Activated T-helper 1 cell treated with anti-CD3 and anti-CD28 coated beads, Interleukin-2, amount 50 U/mL, for 16 hours (primary cell): ENCODE data around the gene ETAA1.
A peak's percentile ranks its signal among the peaks of the same experiment; 100 is the strongest.

Experiments used
- DNase-seq, 2 donors: peaks; one replicate each; pipeline ENCODE4 v3.0.0-alpha.2; 2020; ENCODE audit warnings: low read depth in 1 of 2, low spot score in 1 of 2

Gene ETAA1

DNA sequence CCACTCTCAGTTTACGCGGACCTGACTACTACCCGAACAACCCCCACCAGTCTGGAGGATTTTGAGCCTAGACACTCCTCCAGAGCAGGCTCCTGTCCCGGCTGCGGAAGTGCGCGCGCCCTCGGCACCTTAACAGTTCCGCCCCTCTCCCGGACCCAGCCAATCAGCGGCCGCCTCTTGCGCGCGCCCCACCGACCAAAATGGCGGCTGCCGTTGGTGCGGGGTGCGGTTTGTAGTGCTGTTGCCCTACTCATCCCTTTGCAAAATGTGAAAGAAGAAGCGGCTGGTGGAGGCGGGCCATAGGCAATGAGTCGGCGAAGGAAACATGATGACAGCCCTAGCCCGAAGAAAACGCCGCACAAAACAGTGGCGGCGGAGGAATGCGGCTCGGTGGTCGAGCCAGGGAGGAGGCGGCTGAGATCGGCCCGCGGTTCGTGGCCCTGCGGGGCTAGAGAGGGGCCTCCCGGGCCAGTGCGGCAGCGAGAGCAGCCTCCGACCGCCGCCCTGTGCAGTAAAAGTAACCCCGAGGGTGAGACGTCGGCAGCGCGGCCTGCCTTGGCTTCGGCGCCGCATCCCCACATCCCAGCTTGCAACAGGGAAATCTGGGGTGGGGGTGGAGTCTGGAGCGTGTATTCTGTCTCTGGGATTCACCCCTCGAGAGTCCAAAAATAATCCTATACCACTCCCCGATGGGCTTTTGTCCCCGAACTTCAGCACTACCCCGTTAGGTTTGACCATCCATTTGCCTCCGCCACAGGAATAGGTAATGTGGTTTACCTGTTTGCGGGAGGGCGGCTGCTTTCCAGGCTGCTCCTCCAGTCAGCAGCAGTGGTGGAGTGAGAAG is at the start of gene ETAA1:
Gene ETAA1 (plus strand): TSS at position 191 of the 844 bp plus-strand sequence. CDS start 116 bp downstream, at position 307.
- DNase-seq, result peak; percentile 87 to 88

DNA sequence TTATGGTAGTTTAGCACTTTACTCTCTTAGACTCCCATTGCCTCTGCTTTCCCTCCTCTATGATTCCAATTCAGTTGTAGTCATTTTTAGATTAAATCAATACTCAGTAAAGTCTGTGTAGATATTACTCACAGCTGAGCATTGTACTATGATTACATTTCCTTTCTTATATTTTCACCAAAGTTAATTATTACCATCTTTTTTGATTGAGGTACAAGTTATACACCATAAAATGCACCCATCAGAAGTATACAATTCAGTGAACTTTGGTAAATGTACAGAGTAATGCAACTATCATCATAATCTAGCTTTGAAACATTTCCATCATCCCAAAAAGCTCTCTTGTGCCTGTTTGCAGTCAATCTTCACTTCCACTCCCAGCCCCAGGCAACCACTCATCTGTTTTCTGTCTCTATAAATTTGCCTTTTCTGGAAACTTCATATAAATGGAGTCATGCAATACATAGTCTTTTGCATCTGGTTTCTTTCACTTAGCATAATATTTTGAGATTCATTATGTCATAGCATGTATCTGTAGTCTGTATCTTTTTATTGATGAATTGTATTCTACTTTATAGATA is 30.2 kb upstream of the ETAA1 start:
- DNase-seq, result no peak

DNA sequence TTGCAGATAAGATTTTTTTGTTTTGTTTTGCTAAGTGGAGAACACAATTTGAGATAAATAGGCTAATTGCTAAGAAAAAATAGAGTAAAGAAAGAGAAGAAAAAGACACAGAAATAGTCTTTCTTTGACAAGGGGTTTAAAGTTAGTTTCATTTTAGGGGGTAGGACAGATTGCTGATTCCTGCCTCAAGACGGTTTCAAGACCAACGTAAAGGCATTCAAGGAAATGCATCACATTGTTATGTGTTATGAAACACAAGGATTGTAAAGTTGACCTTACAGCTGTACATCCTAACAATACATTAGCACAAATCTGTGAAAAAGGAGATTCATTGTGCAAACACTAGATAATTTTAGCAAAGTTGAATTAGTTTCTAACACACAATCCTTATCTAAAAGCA is 22.7 kb upstream of the ETAA1 start:
- DNase-seq, result no peak

DNA sequence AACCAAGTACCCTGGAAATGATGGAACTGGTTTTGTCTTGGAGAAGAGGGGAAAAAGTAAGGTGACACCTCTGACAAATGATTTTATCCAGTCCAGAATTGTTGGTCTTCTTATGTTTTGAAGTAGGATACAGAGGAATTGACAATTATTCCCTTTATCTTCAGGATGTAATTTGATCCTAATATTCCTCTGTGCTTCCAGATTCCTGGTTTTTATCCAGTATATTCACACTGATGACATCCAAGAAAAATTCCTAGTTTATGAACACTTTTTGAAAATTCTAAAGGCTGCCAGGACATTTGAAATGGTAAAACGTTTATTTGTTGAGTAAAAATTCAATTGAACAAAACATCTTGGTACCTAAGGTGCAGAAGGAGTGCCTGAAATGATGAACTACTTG is 22.2 kb upstream of the ETAA1 start:
- no peak for DNase-seq

DNA sequence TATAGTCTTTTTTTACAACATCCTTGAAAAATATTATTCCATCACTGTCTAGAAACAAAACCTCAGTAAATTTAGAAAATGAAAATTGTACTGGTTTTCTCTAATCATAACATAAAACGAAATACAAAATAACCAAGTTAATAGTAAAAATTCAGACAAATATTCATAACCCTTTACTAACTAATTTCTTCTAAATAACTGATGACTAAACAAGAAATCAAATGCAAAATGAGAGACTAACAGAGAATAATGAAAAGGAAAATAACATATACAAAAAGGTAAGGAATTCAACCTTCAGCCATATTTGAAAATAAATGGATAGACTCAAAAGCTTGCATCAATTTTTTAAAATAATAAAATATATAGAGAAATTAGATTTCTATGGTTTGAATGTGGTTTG is 18.6 kb upstream of the ETAA1 start:
- DNase-seq, result no peak

DNA sequence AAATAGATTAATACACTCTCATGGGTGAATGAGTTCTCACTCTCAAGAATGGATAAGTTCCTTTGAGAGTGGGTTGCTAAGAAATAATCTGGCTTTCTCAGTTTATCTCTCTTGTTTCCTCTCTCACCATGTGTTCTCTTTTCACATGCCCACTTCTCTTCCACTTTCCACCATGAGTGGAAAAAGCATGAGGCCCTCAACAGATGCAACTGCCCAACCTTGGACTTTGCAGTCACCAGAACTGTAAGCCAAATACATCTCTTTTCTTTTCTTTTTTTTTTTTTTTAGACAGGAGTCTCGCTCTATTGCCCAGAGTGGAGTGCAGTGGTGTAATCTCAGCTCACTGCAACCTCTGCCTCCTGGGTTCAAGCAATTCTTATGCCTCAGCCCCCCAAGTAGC is 18.1 kb upstream of the ETAA1 start:
- DNase-seq, result no peak

DNA sequence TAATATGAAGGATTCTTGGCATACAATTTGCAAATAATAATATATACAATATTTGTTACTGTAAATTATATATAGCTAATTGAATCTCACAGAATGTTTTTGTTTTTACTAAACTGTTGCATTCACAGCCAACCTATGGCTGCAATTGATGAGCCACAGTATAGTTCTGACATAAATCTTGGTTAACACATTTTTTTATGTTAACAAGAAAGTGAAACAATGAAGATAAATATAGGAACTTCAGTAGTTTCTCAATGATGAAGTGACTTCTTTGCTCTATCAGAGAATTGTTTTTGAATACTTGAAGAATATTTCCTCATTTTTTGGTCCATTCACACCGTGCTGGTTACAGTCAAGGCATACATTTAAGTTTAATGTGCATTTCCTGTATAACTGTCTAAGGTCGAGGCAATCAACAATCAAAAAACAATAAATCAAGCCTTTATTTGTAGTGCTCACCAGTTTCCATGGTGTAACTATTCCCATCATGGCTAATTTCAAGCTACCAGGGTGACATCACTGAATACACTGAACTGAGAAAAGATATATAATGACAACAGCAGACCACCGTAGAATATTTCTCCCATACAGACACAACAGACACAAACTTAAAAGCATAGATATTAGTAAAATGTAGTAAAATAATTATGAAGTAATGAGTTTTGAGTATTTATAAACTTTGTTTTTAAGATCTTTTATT is 12.9 kb upstream of the ETAA1 start:
- DNase-seq, result no peak

DNA sequence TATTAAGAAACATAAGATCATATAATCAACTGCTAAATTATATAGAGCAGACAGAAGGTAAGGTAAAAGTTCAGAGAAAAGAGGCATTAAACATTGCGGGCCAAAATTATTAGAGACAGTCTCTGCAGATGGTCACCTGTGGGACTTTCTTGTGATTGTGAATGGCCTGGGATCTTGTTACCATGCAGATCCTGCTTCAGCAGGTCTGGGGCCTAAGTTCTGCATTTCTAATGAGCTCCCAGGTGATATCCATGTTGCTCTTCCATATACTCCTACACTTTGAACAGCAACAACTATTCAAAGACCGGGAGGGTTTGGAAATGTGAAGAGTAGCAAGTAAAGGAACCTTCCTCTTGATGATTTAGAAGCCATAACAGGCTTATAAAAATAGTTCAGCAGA is 8.5 kb upstream of the ETAA1 start:
- no peak for DNase-seq

DNA sequence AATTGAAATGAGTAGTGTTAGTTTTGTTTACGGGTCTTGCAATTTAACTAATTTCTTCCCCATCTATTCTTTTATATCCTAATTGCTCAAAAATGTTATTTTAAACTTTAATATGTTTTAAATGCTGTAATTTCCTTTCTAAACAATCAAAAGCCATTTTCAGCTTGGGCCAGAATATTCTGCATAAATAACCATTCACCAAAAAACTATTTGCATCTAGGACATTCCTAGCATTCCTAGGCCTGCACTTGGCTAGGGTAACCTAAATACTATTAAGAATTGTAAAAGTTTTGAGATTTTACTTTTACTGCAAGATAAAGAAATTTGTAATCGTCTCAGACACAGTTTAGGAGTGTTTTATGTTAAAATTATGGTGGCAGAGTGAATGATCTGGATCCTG is 7.8 kb upstream of the ETAA1 start:
- DNase-seq, result no peak

DNA sequence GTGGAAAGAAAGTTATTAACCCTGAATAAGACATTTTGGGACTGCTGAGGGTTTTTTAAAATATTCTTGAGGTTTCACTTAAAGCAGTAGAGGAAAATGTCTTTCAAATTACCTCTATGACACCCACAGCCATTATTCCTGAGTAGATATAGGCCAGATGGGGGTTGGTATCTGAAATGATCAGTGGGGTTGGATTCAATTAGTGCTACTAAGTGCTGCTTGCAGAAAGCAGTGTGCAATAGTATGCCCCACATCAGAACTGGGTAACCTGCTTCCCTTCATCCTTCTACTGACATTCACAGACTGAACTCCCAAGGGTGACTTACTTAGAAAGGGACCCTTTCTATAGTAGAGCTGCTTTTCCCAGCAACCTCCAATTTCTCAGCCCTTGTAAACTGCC is 7.3 kb upstream of the ETAA1 start:
- no peak for DNase-seq

DNA sequence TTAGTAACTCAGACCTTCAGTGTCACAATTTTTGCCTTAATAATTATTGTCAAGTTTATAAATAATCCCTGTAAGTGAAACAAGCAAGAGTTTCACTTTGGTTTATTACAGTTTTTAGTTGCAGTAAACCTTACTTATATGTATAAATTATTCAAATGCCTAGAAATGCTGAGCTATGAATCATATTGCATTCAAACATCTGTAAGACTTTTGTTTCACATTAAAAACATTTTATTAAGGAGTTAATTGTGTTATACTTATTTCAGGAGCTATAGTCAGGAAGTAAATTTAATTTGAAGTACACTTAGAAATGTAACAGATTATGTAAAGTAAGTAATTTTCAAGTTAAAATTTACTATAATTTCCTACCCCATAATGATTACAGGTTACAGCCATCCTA is 3.9 kb upstream of the ETAA1 start:
- no peak for DNase-seq

DNA sequence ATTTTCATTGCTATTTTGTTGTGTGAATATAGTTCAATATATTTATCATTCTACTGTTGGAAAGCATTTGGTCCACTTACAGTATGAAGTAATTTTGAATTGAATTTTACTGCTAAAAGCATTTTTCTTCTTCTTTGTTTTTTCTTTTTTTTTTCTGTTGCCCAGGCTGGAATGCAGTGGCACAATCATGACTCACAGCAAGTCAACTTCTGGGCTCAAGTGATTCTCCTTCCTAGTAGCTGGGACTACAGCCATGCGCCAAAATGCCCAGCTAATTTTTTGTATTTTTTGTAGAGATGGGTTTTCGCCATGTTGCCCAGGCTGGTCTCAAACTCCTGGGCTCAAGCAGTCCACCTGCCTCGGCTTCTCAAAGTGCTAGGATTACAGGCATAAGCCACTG is 2.4 kb upstream of the ETAA1 start:
- DNase-seq, result no peak

DNA sequence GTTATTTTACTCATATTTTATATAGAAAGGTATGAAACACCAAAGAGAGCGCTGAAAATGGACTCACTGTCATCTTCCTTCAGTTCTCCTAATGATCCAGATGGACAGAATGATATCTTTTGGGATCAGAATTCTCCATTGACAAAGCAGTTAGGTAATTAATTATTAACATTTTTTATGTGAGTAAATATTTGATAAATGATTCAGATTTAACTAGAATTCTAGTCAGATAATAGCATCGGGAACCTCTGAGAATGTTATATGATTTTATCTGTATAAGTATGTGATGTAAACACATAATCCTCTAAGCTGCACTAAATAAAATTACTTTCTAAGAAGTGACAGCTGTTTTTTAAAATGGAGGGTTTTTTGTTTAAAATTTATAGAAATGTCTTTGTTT is 2.0 kb downstream of the ETAA1 start:
- DNase-seq, result no peak

DNA sequence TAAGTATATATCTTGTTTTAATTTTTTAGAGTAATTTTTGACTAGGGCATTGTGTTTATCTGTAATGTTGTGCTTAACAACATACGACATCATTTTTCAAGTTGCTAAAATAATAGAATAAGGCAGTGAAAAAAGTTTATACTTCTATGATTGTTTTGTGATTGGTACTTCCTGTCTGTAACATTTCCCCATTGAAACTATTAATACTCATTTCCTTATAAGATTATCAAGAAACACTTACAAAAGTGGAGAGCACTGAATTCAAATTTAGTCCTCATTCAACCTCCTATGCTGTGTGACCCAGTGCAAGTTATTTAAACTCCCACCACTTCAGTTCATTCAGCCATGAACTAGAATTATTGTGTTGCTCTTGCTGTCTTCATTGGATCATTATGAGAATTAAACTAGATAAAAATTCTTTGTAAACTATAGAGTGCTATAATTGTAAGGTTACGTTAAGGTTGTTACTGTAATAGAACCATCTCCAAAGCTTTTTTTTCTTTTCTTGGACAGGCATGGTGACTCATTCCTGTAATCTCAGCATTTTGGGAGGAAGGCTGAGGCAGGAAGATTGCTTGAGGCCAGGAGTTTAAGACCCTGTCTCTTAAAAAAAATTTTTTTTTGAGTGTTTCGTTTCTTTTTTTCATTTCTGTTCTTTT is 2.8 kb downstream of the ETAA1 start:
- no peak for DNase-seq

DNA sequence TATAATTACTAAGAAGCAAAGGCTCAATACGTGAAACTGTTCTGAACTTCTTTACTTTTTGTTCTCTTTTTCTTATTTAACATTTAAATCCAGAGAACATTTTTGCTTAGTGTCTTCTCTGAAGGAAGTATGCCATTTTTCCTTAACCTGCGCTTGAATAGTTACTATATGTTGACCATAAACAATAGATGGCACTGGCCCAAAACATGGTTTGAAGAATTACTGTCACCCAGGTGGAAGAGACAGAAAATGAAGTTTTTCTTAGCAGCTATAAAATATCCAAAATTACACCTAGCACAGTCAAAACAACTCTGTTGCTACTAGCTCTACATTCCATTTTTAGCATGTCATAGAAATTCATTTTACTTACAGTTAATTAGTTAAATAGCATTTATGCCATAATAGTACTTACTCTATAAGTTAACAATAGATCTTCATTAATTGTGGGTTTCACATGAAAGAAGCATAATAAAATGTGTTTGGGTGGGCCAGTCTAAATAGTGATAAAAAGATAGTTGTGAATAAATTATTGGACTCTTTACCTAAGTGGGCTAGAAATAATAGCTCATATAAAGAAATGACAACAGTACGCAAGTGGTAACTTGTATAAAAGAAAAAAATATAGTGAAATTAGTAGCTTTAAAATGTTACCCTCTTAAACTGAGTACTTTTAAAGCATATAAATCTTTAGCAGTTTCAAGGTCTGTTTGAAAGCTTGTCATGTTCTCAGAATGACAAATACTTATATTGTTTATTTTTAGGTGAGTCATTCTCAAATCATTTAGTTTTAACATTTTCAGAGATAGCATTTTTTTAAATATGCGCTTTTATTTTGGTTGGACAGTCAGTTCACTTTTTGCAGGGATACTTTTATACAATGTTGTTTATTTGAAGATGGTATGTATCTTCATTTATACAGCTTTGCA is 3.7 kb downstream of the ETAA1 start:
- no peak for DNase-seq

DNA sequence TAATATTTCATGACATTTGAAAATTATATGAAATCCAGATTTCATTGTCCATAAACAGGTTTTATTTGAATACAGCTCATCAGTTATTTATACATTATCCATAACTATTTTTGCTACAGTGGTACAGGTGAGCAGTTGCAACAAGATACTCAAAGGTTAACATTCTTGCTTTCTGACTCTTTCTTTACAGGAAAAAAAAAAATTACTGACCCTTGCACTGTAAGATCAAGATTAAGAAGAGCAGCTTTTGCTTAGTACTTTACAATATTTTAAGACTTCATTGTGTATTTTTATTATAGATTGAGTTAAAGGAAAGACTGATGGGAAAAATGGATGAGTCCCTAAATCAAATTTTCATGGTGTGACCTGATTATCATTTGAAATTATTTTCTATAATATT is 11.2 kb downstream of the ETAA1 start:
- DNase-seq, result no peak

DNA sequence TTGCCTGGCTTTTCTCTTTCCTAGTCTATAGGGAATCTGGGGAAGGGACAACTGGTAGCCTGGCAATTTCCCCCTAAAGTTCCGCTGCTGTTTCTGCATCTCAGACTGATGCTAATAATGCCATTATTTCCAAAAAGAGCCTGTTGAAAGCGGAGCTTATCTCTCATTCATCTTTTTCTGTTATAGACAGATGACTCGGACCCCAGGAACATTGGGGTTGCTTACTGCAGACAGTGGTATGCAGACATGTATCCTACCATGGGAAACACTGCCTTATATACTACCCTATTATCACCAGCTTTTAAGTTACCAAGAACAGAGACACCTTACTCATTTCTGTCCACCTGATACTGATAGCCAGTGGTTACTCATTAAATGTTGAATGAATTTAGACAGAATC is 15.3 kb downstream of the ETAA1 start:
- no peak for DNase-seq

DNA sequence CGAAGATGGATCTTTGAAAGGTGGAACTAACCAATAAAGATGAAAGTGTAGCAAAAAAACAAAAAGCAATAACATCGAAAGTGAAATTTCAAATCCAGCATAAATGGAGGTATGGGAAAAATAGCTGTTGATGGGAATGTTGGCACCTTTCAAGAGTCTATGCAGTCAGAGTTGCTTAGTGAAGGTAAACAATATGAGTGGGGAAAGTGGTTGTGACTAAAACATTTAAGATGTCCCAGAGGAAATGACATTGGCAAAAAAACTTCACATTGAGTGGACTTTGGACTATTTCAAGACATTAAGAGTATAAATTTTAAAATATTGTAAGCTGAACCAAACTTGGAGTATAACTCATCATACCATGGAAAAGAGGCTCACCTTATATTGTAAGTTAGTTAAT is 17.7 kb downstream of the ETAA1 start:
- no peak for DNase-seq

DNA sequence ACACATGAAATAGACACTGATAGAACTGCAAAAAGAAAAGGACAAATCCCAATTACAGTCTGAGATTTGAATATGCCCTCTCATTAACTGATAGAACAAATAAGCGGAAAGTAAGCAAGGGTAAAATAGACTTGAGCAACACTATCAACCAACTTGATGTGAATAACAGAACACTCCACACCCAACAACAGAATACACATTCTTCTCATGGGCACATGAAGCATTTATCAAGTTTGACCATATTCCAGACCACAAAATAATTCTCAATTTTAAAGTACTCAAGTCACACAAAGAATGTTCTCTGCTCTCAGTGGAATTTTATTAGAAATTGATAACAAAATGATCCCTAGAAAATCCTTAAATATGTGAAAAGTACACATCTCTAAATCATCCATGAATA is 19.0 kb downstream of the ETAA1 start:
- no peak for DNase-seq

DNA sequence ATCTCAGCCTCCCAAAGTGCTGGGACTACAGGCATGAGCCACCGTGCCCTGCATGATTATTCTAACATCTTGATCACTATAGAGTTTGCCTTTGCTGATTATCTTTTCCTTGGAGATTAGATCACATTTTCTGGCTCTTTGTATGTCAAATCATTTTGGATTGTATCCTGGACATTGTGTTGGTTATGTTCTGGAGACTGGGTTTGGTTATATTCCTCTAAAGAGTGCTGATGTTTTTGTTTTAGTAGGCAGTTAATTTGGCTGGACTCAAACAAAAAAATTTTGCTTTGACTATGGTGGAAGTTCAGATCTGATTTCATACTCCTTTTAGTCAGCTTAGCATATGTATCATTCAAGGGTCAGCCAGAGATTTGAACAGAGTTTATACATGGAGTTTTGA is 26.4 kb downstream of the ETAA1 start:
- DNase-seq, result no peak

DNA sequence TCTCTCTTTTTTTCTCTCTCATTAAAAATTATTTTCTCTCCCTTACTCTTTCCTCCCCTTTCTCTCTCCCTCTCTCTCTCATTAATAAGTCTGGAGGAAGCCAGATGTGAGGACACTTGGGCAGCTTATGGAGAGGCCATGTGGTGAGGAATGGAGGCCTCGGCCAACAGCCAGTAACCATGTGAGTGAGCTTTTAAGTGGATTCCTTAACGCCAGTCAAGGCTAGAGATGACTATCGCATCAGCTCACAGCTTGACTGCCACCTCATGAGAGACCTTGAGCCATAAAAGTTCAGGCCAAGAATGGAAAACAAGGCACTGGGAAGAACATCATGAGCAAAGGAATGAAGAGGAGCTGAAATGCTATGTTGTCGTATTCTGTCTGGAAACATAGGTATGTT is 39.1 kb downstream of the ETAA1 start:
- no peak for DNase-seq
